HepG2 (cell line): Measurements from ENCODE around the gene RAD17. TPM values are rescaled to one million over a fixed set of nuclear protein-coding genes. Genes with fewer than 3 reads are reported as not detected.

Experiments
- ASH2L ChIP-seq: fragments of 300-600, 200-600 bp; sonication (generic); IDR thresholded peaks from 2 replicates; pipeline ENCODE4 v1.7.0; 2017; ENCODE audit warnings: low read depth, mild to moderate bottlenecking, moderate library complexity, mixed read lengths, low read length; ENCODE audit not compliant: insufficient read length
- FOXO1 ChIP-seq: sonication (generic); formaldehyde crosslinking; IDR thresholded peaks from 2 replicates; pipeline ENCODE4 v1.4.0; 2020; ENCODE audit warnings: missing genetic modification reagents
- GATA4 ChIP-seq: sonication (generic); IDR thresholded peaks from 2 replicates; pipeline ENCODE4 v1.6.1; 2016; ENCODE audit warnings: antibody characterized with exemption, low read depth, borderline replicate concordance
- HDAC1 ChIP-seq: sonication (generic); formaldehyde crosslinking; IDR thresholded peaks from 2 replicates; pipeline ENCODE4 v1.5.1; 2020; ENCODE audit warnings: mild to moderate bottlenecking, missing genetic modification reagents
- HMG20B ChIP-seq: conservative IDR thresholded peaks from 2 replicates; pipeline ENCODE4 v1.6.1; 2016; ENCODE audit warnings: missing genetic modification reagents, missing compliant biosample characterization
- HOXA3 ChIP-seq: sonication (generic); formaldehyde crosslinking; IDR thresholded peaks from 2 replicates; pipeline ENCODE4 v1.5.0; 2020; ENCODE audit warnings: missing genetic modification reagents
- LBX2 ChIP-seq: sonication (generic); formaldehyde crosslinking; IDR thresholded peaks from 2 replicates; pipeline ENCODE4 v1.5.0; 2020; ENCODE audit warnings: missing genetic modification reagents, mild to moderate bottlenecking, borderline replicate concordance
- NKX3-1 ChIP-seq: sonication (generic); formaldehyde crosslinking; IDR thresholded peaks from 2 replicates; pipeline ENCODE4 v1.5.0; 2020; ENCODE audit warnings: missing genetic modification reagents
- NR2C2 ChIP-seq: sonication (generic); formaldehyde crosslinking; IDR thresholded peaks from 2 replicates; pipeline ENCODE4 v1.4.0; 2020; ENCODE audit warnings: missing genetic modification reagents, mild to moderate bottlenecking, moderate library complexity, borderline replicate concordance
- NR3C1 ChIP-seq: sonication (generic); formaldehyde crosslinking; IDR thresholded peaks from 2 replicates; pipeline ENCODE4 v1.4.0; 2020; ENCODE audit warnings: missing genetic modification reagents
- SAFB2 ChIP-seq: sonication (generic); formaldehyde crosslinking; IDR thresholded peaks from 2 replicates; pipeline ENCODE4 v1.5.1; 2020; ENCODE audit warnings: missing genetic modification reagents, low read depth, mild to moderate bottlenecking, borderline replicate concordance
- SAP130 ChIP-seq: IDR thresholded peaks from 2 replicates; pipeline ENCODE4 v1.6.1; 2016; ENCODE audit warnings: low read depth
- SIX4 ChIP-seq: sonication (generic); formaldehyde crosslinking; IDR thresholded peaks from 2 replicates; pipeline ENCODE4 v1.4.0; 2020; ENCODE audit warnings: missing genetic modification reagents
- SOX6 ChIP-seq, 2 experiments: fragments of 450-650 bp in 1 of 2; sonication (generic) in 1 of 2; formaldehyde crosslinking in 1 of 2; IDR thresholded peaks; 2 replicates each; pipeline versions ENCODE4 v1.4.0 to v1.6.1; 2017 to 2020; ENCODE audit warnings: antibody characterized with exemption in 1 of 2, mild to moderate bottlenecking in 1 of 2, missing genetic modification reagents in 1 of 2
- TFE3 ChIP-seq: IDR thresholded peaks from 2 replicates; pipeline ENCODE4 v1.6.1; 2016
- ZBTB4 ChIP-seq: sonication (generic); formaldehyde crosslinking; IDR thresholded peaks from 2 replicates; pipeline ENCODE4 v1.4.0; 2020; ENCODE audit warnings: missing genetic modification reagents, mild to moderate bottlenecking, borderline replicate concordance
- ZBTB8A ChIP-seq: sonication (generic); formaldehyde crosslinking; IDR thresholded peaks from 2 replicates; pipeline ENCODE4 v1.4.0; 2020; ENCODE audit warnings: mild to moderate bottlenecking, low read depth, missing genetic modification reagents, borderline replicate concordance
- ZFP36 ChIP-seq: fragments of 150-350 bp; IDR thresholded peaks from 2 replicates; pipeline ENCODE4 v1.6.1; 2018; ENCODE audit warnings: borderline replicate concordance, low read length, low read depth; ENCODE audit not compliant: partially characterized antibody
- ZNF12 ChIP-seq: sonication (generic); formaldehyde crosslinking; IDR thresholded peaks from 2 replicates; pipeline ENCODE4 v1.5.0; 2020; ENCODE audit warnings: missing genetic modification reagents
- ZNF180 ChIP-seq: sonication (generic); formaldehyde crosslinking; IDR thresholded peaks from 2 replicates; pipeline ENCODE4 v1.4.0; 2020; ENCODE audit warnings: low read depth, missing genetic modification reagents, borderline replicate concordance
- ZNF33A ChIP-seq: sonication (generic); formaldehyde crosslinking; IDR thresholded peaks from 2 replicates; pipeline ENCODE4 v1.5.1; 2020; ENCODE audit warnings: missing genetic modification reagents, mild to moderate bottlenecking, moderate library complexity, borderline replicate concordance
- ZNF382 ChIP-seq: sonication (generic); formaldehyde crosslinking; IDR thresholded peaks from 2 replicates; pipeline ENCODE4 v1.5.0; 2020; ENCODE audit warnings: missing genetic modification reagents, mild to moderate bottlenecking, borderline replicate concordance
- ZNF431 ChIP-seq: sonication (generic); formaldehyde crosslinking; IDR thresholded peaks from 2 replicates; pipeline ENCODE4 v1.9.0; 2022; ENCODE audit warnings: missing genetic modification reagents, low read depth, mild to moderate bottlenecking, borderline replicate concordance
- ZNF441 ChIP-seq: sonication (generic); formaldehyde crosslinking; IDR thresholded peaks from 2 replicates; pipeline ENCODE4 v1.7.0; 2021; ENCODE audit warnings: missing genetic modification reagents, borderline replicate concordance
- ZNF720 ChIP-seq: sonication (generic); formaldehyde crosslinking; IDR thresholded peaks from 2 replicates; pipeline ENCODE4 v1.4.0; 2020; ENCODE audit warnings: missing genetic modification reagents
- polyA plus RNA-seq, 8 experiments: library from polyadenylated mRNA; depleted of rRNA in 3 of 8; stranded (reverse) in 7 of 8; unstranded in 1 of 8; fragments of >200 nt; fragmentation: Illumina TruSeq in 4 of 8; extraction: Trizol in 4 of 8; gene quantifications; 2 replicates each; pipeline versions ENCODE4 v1.2.1 to v1.2.3, GENCODE V29; 2011 to 2016; ENCODE audit warnings: low read depth in 4 of 8, missing spikeins in 1 of 8, mixed read lengths in 1 of 8; ENCODE audit not compliant: insufficient read depth in 1 of 8
- total RNA-seq, 5 experiments: library from RNA; depleted of rRNA; stranded (reverse); fragments of >200 nt; fragmentation: Illumina TruSeq; extraction: Trizol; gene quantifications; 2 replicates each; pipeline ENCODE4 v1.2.3, GENCODE V29; 2016; ENCODE audit warnings: low read depth in 1 of 5

Gene RAD17
- total and polyA plus RNA-seq, 2 of the 13 experiments (the other 11 are each of a cell fraction or from before 2014, with no cell fraction given): 24.0 to 25.9 TPM

- no peak for TF ChIP-seq ZNF382 (CRISPR knock-in tag)
- TF ChIP-seq HDAC1: peak; percentile 66
- peak; percentile 91 for TF ChIP-seq ASH2L
- no peak for TF ChIP-seq NR3C1 (CRISPR knock-in tag)
- peak; percentile 72; the same call in 1 of the 2 replicates for TF ChIP-seq HMG20B (CRISPR knock-in tag)
- TF ChIP-seq TFE3 (CRISPR knock-in tag): peak; percentile 97
- no peak for TF ChIP-seq SAFB2 (CRISPR knock-in tag)
- peak; percentile 40; the same call in 1 of the 2 replicates for TF ChIP-seq HOXA3
- TF ChIP-seq ZNF33A (CRISPR knock-in tag): no peak
- TF ChIP-seq ZNF12 (CRISPR knock-in tag): no peak
- peak; percentile 79 for TF ChIP-seq SAP130
- TF ChIP-seq ZNF441 (CRISPR knock-in tag): no peak
- TF ChIP-seq ZBTB8A (CRISPR knock-in tag): no peak
- TF ChIP-seq NKX3-1 (CRISPR knock-in tag): no peak
- TF ChIP-seq ZNF180 (CRISPR knock-in tag): no peak
- no peak for TF ChIP-seq GATA4
- TF ChIP-seq ZBTB4 (CRISPR knock-in tag): no peak
- TF ChIP-seq SOX6 (IDR thresholded peaks at IDR 0.05): no peak
- peak; percentile 94 for TF ChIP-seq SOX6 (CRISPR knock-in tag; IDR thresholded peaks at IDR 0.05)
- no peak for TF ChIP-seq LBX2
- peak; percentile 15 for TF ChIP-seq ZFP36
- peak; percentile 96 for TF ChIP-seq ZNF431 (CRISPR knock-in tag)
- TF ChIP-seq ZNF720 (CRISPR knock-in tag): no peak
- TF ChIP-seq NR2C2 (CRISPR knock-in tag): peak; percentile 44; the same call in 1 of the 2 replicates
- peak; percentile 37; the same call in 1 of the 2 replicates for TF ChIP-seq FOXO1 (CRISPR knock-in tag)
- no peak for TF ChIP-seq SIX4 (CRISPR knock-in tag)
Observed at GRCh38 chr5:69444127-69444754, 74.6 kb downstream of the RAD17 start (continued).
